ENCODE measurements around the gene MYEF2.

MYEF2 gene

DNA sequence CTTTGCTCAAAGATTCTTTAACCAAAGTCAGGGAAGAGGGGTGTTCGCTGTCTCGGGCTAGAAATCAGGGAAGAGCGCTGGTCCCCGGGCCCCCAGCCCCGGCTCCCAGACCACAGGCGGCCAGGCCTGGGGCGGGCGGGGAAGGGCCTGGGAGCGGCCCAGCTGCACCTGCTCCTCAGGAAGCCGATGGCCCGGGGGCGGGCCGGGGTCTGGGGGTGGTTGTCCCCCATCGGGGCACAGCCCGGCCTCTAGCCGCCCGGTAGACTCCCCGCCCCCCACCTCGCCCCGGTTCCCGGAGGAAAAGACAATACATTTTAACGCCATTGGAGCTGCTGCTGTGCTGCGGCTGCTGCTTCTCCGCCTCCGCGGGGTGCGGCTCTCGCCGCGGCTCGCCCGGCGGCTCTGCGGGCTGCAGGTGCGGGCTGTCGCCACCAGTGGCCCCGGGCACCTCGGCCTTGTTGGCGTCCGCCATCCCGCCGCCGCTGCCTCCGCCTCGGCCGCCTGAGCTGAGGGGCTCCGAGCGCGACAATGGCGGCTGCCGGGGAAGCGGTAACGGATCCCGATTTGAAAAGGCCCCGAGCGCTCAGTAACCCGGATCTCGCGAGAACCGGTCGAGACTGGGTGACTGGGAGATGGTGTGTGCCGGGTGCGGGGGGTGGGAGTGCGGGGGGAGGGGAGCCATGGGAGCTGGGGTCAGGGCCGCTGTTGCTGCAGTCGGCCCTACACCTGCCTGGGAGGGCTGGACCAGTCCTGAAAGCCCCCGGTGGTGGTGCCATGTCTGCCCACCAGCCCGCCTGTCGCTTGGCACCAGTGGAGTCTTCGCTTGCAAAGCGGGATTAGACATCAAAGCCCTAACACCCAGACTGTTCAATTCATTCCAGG, at the start of gene MYEF2:
TSS of gene MYEF2 (minus strand) at position 530 of the 882 bp plus-strand sequence. CDS start at position 472, 58 bp downstream.
- peaks cover 0 to 8% of the 10 kb centered on the region in 2 donors for H3K4me1 ChIP-seq (ENCODE audit: control insufficient read depth in 1 of 2, insufficient read depth in 2 of 2, low read length in 2 of 2)
- H3K36me3 ChIP-seq (ENCODE audit: control insufficient read depth in 1 of 2, insufficient read depth in 2 of 2, low read length in 2 of 2), result no peaks in the 10 kb centered on the region
- H3K9me3 ChIP-seq (ENCODE audit: control insufficient read depth in 1 of 2, low read length in 2 of 2), result no peaks in the 10 kb centered on the region
- H3K27me3 ChIP-seq (ENCODE audit: low read depth, low read length), result no peaks in the 10 kb centered on the region
- H3K4me3 ChIP-seq (ENCODE audit: low read depth in 1 of 2, low read length in 2 of 2), result peak within 1 kb of the TSS; percentile 70 to 79
- peak within 1 kb of the TSS; percentile 65 for H3K27ac ChIP-seq (ENCODE audit: low read length)

GRCh38 chr15:48225771-48226170, 47.7 kb upstream of the MYEF2 start:
- Histone ChIP-seq H3K9me3 (ENCODE audit: control insufficient read depth in 1 of 2, low read length in 2 of 2) (no peaks in the 10 kb centered on the region), H3K27me3 (ENCODE audit: low read depth, low read length) (no peaks in the 10 kb centered on the region), H3K4me1 (ENCODE audit: control insufficient read depth in 1 of 2, insufficient read depth in 2 of 2, low read length in 2 of 2) (no peaks in the 10 kb centered on the region), H3K36me3 (ENCODE audit: control insufficient read depth in 1 of 2, insufficient read depth in 2 of 2, low read length in 2 of 2) (no peaks in the 10 kb centered on the region), H3K27ac (ENCODE audit: low read length) (no peak overlapping the region), H3K4me3 (ENCODE audit: low read depth in 1 of 2, low read length in 2 of 2) (no peak overlapping the region)

- H3K36me3 ChIP-seq (ENCODE audit: control insufficient read depth in 1 of 2, insufficient read depth in 2 of 2, low read length in 2 of 2), result no peaks in the 10 kb centered on the region
- H3K27me3 ChIP-seq (ENCODE audit: low read depth, low read length), result no peaks in the 10 kb centered on the region
- H3K4me3 ChIP-seq (ENCODE audit: low read depth in 1 of 2, low read length in 2 of 2), result no peak overlapping the region
- H3K9me3 ChIP-seq (ENCODE audit: control insufficient read depth in 1 of 2, low read length in 2 of 2), result no peaks in the 10 kb centered on the region
- no peak overlapping the region for H3K27ac ChIP-seq (ENCODE audit: low read length)
- H3K4me1 ChIP-seq (ENCODE audit: control insufficient read depth in 1 of 2, insufficient read depth in 2 of 2, low read length in 2 of 2), result no peaks in the 10 kb centered on the region
Measured at GRCh38 chr15:48222627-48223026, 44.5 kb upstream of the MYEF2 start.

DNA sequence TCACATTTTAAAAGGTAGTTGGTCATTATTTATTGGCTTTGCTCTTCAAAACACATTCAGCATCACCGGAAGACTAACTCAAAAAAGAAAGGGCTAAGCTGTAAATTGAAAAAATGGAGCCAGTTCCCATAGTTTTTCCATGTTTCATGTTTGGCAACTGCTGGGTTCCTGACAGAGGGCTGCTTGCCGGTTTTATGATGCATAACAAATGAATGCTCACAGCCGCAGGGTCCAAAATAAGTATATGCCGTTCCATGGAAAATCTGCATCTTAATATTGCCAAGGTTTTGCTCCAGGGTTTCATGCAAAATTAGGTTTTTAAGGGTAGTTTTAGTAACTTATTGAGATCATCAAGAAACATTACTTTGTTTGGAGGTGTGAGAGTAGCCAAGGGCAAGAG, 43.8 kb upstream of the MYEF2 start:
- no peaks in the 10 kb centered on the region for H3K36me3 ChIP-seq (ENCODE audit: control insufficient read depth in 1 of 2, insufficient read depth in 2 of 2, low read length in 2 of 2)
- H3K27ac ChIP-seq (ENCODE audit: low read length), result no peak overlapping the region
- H3K4me3 ChIP-seq (ENCODE audit: low read depth in 1 of 2, low read length in 2 of 2), result no peak overlapping the region
- no peaks in the 10 kb centered on the region for H3K4me1 ChIP-seq (ENCODE audit: control insufficient read depth in 1 of 2, insufficient read depth in 2 of 2, low read length in 2 of 2)
- no peaks in the 10 kb centered on the region for H3K27me3 ChIP-seq (ENCODE audit: low read depth, low read length)
- no peaks in the 10 kb centered on the region for H3K9me3 ChIP-seq (ENCODE audit: control insufficient read depth in 1 of 2, low read length in 2 of 2)

DNA sequence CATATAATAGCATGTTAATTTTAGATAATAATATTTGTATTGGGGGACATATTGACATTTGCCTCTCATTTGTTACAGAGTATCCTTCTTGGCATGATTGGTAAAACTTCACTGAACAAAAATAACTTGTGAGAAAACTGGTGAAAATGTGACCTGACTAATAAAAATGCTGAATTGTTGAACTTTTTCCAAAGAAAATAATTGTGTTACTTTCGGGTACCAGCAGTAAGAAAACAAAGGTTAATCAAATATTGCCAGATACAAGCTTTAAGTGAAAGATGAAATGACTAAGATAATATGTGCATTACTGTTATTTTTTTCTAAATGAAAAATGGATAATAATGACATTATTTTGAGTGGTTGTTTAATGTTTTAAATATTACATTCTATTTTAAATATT, 43.2 kb upstream of the MYEF2 start:
- H3K27me3 ChIP-seq (ENCODE audit: low read depth, low read length), result no peaks in the 10 kb centered on the region
- no peaks in the 10 kb centered on the region for H3K36me3 ChIP-seq (ENCODE audit: control insufficient read depth in 1 of 2, insufficient read depth in 2 of 2, low read length in 2 of 2)
- H3K27ac ChIP-seq (ENCODE audit: low read length), result no peak overlapping the region
- no peaks in the 10 kb centered on the region for H3K4me1 ChIP-seq (ENCODE audit: control insufficient read depth in 1 of 2, insufficient read depth in 2 of 2, low read length in 2 of 2)
- no peak overlapping the region for H3K4me3 ChIP-seq (ENCODE audit: low read depth in 1 of 2, low read length in 2 of 2)
- no peaks in the 10 kb centered on the region for H3K9me3 ChIP-seq (ENCODE audit: control insufficient read depth in 1 of 2, low read length in 2 of 2)

- H3K27me3 ChIP-seq (ENCODE audit: low read depth, low read length), result no peaks in the 10 kb centered on the region
- H3K4me3 ChIP-seq (ENCODE audit: low read depth in 1 of 2, low read length in 2 of 2), result no peak within 1 kb of the TSS
- no peak within 1 kb of the TSS for H3K27ac ChIP-seq (ENCODE audit: low read length)
- no peaks in the 10 kb centered on the region for H3K4me1 ChIP-seq (ENCODE audit: control insufficient read depth in 1 of 2, insufficient read depth in 2 of 2, low read length in 2 of 2)
- no peaks in the 10 kb centered on the region for H3K36me3 ChIP-seq (ENCODE audit: control insufficient read depth in 1 of 2, insufficient read depth in 2 of 2, low read length in 2 of 2)
- no peaks in the 10 kb centered on the region for H3K9me3 ChIP-seq (ENCODE audit: control insufficient read depth in 1 of 2, low read length in 2 of 2)
Measured at GRCh38 chr15:48205981-48206380, 27.9 kb upstream of the MYEF2 start, which contains the start of gene SLC12A1. Gene SLC12A1 (plus strand): TSS chr15:48206302. CDS start chr15:48207720, 1,418 bp downstream.

DNA sequence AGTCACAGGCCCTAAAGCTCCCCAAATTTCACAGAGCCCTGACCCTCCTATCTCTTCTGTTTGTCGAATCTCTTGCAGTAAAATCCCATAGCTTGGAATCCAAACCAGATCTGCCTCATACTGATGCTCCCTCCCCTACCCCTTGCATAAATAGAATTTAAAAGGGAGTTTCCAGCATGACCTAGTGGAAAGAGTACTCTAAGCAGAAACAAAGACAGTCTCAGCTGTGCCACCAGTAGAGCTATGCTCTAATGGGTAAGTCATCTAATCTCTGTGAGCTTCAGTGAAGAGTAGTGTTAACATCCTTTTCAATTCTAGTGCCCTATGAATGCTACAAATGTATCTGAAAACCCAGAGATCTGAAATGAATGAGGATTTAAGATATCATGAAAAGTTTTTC, 24.0 kb upstream of the MYEF2 start:
- Histone ChIP-seq H3K27me3 (ENCODE audit: low read depth, low read length) (no peaks in the 10 kb centered on the region), H3K4me3 (ENCODE audit: low read depth in 1 of 2, low read length in 2 of 2) (no peak overlapping the region), H3K27ac (ENCODE audit: low read length) (no peak overlapping the region), H3K36me3 (ENCODE audit: control insufficient read depth in 1 of 2, insufficient read depth in 2 of 2, low read length in 2 of 2) (no peaks in the 10 kb centered on the region), H3K9me3 (ENCODE audit: control insufficient read depth in 1 of 2, low read length in 2 of 2) (no peaks in the 10 kb centered on the region), H3K4me1 (ENCODE audit: control insufficient read depth in 1 of 2, insufficient read depth in 2 of 2, low read length in 2 of 2) (no peaks in the 10 kb centered on the region)

DNA sequence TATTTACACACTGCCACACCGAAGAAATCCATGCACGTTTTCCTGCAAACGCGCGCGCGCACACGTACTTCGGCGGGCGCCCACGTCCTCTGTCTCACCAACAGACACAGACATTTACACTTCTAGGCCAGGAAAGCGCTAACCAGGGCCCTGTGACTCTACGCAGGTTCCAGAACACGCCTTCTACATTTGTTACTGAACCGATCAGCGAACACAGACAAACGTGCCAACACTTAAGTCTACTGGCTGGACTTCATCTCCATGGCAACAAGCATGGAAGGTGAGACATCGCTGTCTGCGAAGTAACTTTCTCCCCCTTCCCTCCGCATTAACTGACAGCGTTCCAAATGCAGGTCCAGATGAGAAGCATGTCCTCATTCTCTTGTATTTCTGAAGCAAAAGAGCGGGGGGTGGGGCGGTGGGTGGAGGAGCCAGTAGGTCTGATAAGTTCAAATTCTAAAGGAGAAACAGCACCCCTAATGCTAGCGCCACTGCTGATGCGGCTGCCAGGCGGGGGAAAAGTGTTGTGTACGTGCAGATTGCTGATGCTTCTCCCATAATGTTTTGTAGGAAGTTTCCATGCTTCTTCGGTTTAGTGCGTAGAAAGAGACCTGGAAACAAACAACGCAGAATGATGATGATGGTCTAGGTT, 13.6 kb upstream of the MYEF2 start, which contains the start of gene CTXN2:
TSS of gene CTXN2 (plus strand) at position 92 of the 652 bp plus-strand sequence. CDS start 9,636 bp downstream, outside the sequence.
- Histone ChIP-seq H3K36me3 (ENCODE audit: control insufficient read depth in 1 of 2, insufficient read depth in 2 of 2, low read length in 2 of 2) (no peaks in the 10 kb centered on the region), H3K27ac (ENCODE audit: low read length) (no peak within 1 kb of the TSS)

DNA sequence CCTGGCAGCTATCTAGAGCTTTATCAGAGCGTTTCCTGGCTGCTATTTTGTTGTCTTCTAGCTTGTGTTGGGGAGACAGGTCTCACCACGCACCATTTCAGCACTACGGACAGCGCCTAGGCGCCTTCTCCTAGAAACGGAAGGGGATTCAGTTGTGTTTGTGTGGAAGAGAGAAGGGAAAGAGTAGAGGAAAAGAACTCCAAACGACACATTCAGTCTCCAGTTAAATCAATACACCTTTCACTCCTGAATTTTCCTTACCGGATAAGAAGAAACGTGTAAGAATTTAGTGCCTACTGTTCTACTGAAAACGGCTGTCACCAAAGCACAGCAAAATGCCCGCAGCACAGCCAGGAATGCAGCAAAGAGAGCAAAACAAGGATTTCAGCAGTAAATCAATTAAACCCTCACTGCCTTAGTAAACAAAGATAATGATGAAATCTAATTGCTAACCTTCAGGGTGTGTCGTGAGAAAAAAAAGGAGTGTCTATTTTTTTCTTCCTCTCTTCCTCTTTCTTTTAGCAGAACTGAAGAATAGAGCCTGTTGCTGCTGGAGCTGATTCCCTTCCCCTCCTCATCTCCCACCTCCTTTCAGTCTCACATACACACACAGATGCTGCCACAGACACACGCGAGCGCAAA, 13.0 kb upstream of the MYEF2 start:
- no peak overlapping the region for H3K27ac ChIP-seq (ENCODE audit: low read length)
- no peaks in the 10 kb centered on the region for H3K36me3 ChIP-seq (ENCODE audit: control insufficient read depth in 1 of 2, insufficient read depth in 2 of 2, low read length in 2 of 2)
- peak overlapping the region; percentile 8 to 36 for H3K4me3 ChIP-seq (ENCODE audit: low read depth in 1 of 2, low read length in 2 of 2)
- no peaks in the 10 kb centered on the region for H3K9me3 ChIP-seq (ENCODE audit: control insufficient read depth in 1 of 2, low read length in 2 of 2)
- peaks cover 0 to 8% of the 10 kb centered on the region in 2 donors for H3K4me1 ChIP-seq (ENCODE audit: control insufficient read depth in 1 of 2, insufficient read depth in 2 of 2, low read length in 2 of 2)
- no peaks in the 10 kb centered on the region for H3K27me3 ChIP-seq (ENCODE audit: low read depth, low read length)

More for the DNA sequence above, 13.6 kb upstream of the MYEF2 start, which contains the start of gene CTXN2:
- peaks cover 0 to 8% of the 10 kb centered on the region in 2 donors for H3K4me1 ChIP-seq (ENCODE audit: control insufficient read depth in 1 of 2, insufficient read depth in 2 of 2, low read length in 2 of 2)
- no peaks in the 10 kb centered on the region for H3K9me3 ChIP-seq (ENCODE audit: control insufficient read depth in 1 of 2, low read length in 2 of 2)
- peak within 1 kb of the TSS; percentile 8 to 36 for H3K4me3 ChIP-seq (ENCODE audit: low read depth in 1 of 2, low read length in 2 of 2)
- H3K27me3 ChIP-seq (ENCODE audit: low read depth, low read length), result no peaks in the 10 kb centered on the region

DNA sequence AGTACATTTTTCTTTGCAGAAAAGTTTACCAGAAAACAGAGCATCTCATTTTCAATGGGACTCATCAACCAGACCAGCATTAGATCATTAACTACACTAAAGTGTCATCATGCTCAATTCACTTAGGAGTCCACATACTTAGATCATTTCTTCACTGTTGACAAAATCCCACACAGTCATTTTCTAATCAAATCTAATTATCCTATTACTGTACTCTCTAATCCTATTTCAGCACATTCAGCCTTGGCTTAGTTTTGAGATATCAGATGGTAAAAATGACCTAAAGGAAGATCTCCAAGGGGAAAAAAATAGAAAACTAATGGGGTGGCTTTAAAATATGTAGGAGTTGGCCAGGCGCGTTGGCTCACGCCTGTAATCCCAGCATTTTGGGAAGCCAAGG, 8.2 kb upstream of the MYEF2 start:
- Histone ChIP-seq H3K9me3 (ENCODE audit: control insufficient read depth in 1 of 2, low read length in 2 of 2) (no peaks in the 10 kb centered on the region), H3K27ac (ENCODE audit: low read length) (no peak overlapping the region), H3K36me3 (ENCODE audit: control insufficient read depth in 1 of 2, insufficient read depth in 2 of 2, low read length in 2 of 2) (no peaks in the 10 kb centered on the region), H3K4me1 (ENCODE audit: control insufficient read depth in 1 of 2, insufficient read depth in 2 of 2, low read length in 2 of 2) (peaks cover 0 to 2% of the 10 kb centered on the region in 2 donors), H3K27me3 (ENCODE audit: low read depth, low read length) (no peaks in the 10 kb centered on the region), H3K4me3 (ENCODE audit: low read depth in 1 of 2, low read length in 2 of 2) (no peak overlapping the region)

GRCh38 chr15:48185529-48185928, 7.4 kb upstream of the MYEF2 start:
- Histone ChIP-seq H3K4me3 (ENCODE audit: low read depth in 1 of 2, low read length in 2 of 2) (no peak overlapping the region), H3K36me3 (ENCODE audit: control insufficient read depth in 1 of 2, insufficient read depth in 2 of 2, low read length in 2 of 2) (no peaks in the 10 kb centered on the region), H3K27ac (ENCODE audit: low read length) (no peak overlapping the region), H3K4me1 (ENCODE audit: control insufficient read depth in 1 of 2, insufficient read depth in 2 of 2, low read length in 2 of 2) (no peaks in the 10 kb centered on the region), H3K27me3 (ENCODE audit: low read depth, low read length) (no peaks in the 10 kb centered on the region), H3K9me3 (ENCODE audit: control insufficient read depth in 1 of 2, low read length in 2 of 2) (no peaks in the 10 kb centered on the region)
